SK-N-SH (cell line): ENCODE results near the gene DSCAML1. TPM values are rescaled to one million over a fixed set of nuclear protein-coding genes. Genes with fewer than 3 reads are reported as not detected.

Experiments used
- CTCF ChIA-PET: fragments of 300-600, 350-600 bp; formaldehyde crosslinking; extraction: SDS; loops from one replicate; lab custom pipeline; 2021; lab: Yijun Ruan, JAX
- POLR2A ChIA-PET: fragments of 350-600 bp; sonication (Branson Sonifier 250); formaldehyde crosslinking; extraction: SDS; loops from one replicate; lab custom pipeline; 2020; ENCODE audit warnings: antibody characterized with exemption, inconsistent platforms; lab: Yijun Ruan, JAX
- DNase-seq: peaks from one replicate; pipeline ENCODE4 v3.0.0; 2012
- H2AFZ ChIP-seq: fragments of 200-600 bp; sonication (generic); 2 replicates; pipeline ENCODE4 v1.8.1; 2016; ENCODE audit warnings: antibody characterized with exemption, mild to moderate bottlenecking, low read depth
- H3F3A ChIP-seq: fragments of 200-600 bp; sonication (generic); replicated peaks from 2 replicates; pipeline ENCODE3; 2016; ENCODE audit warnings: antibody characterized with exemption, mild to moderate bottlenecking; ENCODE audit not compliant: insufficient read depth
- H3K27ac ChIP-seq, 2 experiments: fragments of 200-500 bp in 1 of 2; fragments of 200-600 bp in 1 of 2; sonication (Bioruptor generic) in 1 of 2; sonication (generic), shearing (Covaris generic) in 1 of 2; 2 replicates each; pipeline versions ENCODE4 v1.5.1 to v1.6.1; 2014 to 2016; ENCODE audit warnings: low read depth in 2 of 2, inconsistent platforms in 1 of 2, low read length in 1 of 2, mild to moderate bottlenecking in 1 of 2, mixed read lengths in 1 of 2
- H3K27me3 ChIP-seq: fragments of 200-600 bp; sonication (generic), shearing (Covaris generic); 2 replicates; pipeline ENCODE4 v1.6.1; 2016; ENCODE audit warnings: mixed run types; ENCODE audit not compliant: insufficient read depth
- H3K36me3 ChIP-seq, 2 experiments: fragments of 200-500 bp in 1 of 2; fragments of 200-600 bp in 1 of 2; sonication (Bioruptor generic) in 1 of 2; sonication (generic) in 1 of 2; replicated peaks in 1 of 2; 2 replicates each; pipeline versions ENCODE3 to v1.5.1; 2014 to 2016; ENCODE audit warnings: low read length in 1 of 2, mild to moderate bottlenecking in 1 of 2; ENCODE audit not compliant: insufficient read depth in 2 of 2, control insufficient read depth in 1 of 2
- H3K4me1 ChIP-seq, 2 experiments: fragments of 200-500 bp in 1 of 2; fragments of 200-600 bp in 1 of 2; sonication (Bioruptor generic) in 1 of 2; sonication (generic), shearing (Covaris generic) in 1 of 2; 2 replicates each; pipeline versions ENCODE4 v1.5.1 to v1.6.1; 2014 to 2016; ENCODE audit warnings: low read depth in 1 of 2, low read length in 1 of 2, mixed run types in 1 of 2; ENCODE audit not compliant: insufficient read depth in 2 of 2, control insufficient read depth in 1 of 2
- H3K4me2 ChIP-seq: fragments of 200-600 bp; sonication (generic), shearing (Covaris generic); 2 replicates; pipeline ENCODE4 v1.6.1; 2017; ENCODE audit warnings: mixed run types
- H3K4me3 ChIP-seq, 2 experiments: fragments of 200-500 bp in 1 of 2; fragments of 200-600 bp in 1 of 2; sonication (Bioruptor generic) in 1 of 2; sonication (generic), shearing (Covaris generic) in 1 of 2; 2 replicates each; pipeline versions ENCODE4 v1.5.1 to v1.8.1; 2014 to 2016; ENCODE audit warnings: low read depth in 2 of 2, inconsistent platforms in 1 of 2, low read length in 1 of 2, mild to moderate bottlenecking in 1 of 2, mixed read lengths in 1 of 2, moderate library complexity in 1 of 2
- H3K79me2 ChIP-seq: fragments of 200-600 bp; sonication (generic); 2 replicates; pipeline ENCODE4 v1.8.1; 2017; ENCODE audit warnings: mild to moderate bottlenecking; ENCODE audit not compliant: insufficient read depth
- H3K9ac ChIP-seq: fragments of 200-600 bp; sonication (generic); 2 replicates; pipeline ENCODE4 v1.6.1; 2017; ENCODE audit warnings: mixed run types
- H3K9me2 ChIP-seq: fragments of 200-600 bp; sonication (generic); 2 replicates; pipeline ENCODE4 v1.6.1; 2017; ENCODE audit warnings: mixed run types
- H3K9me3 ChIP-seq: fragments of 200-600 bp; sonication (generic); 2 replicates; pipeline ENCODE4 v1.6.1; 2017; ENCODE audit warnings: mixed run types, mild to moderate bottlenecking, moderate library complexity
- H4K20me1 ChIP-seq: fragments of 200-600 bp; sonication (generic); 2 replicates; pipeline ENCODE4 v1.6.1; 2017; ENCODE audit warnings: mild to moderate bottlenecking, mixed run types; ENCODE audit not compliant: insufficient read depth
- EZH2phosphoT487 ChIP-seq: fragments of 200-600 bp; sonication (generic); IDR thresholded peaks from 2 replicates; pipeline ENCODE4 v1.6.1; 2017; ENCODE audit warnings: low read depth, mixed run types, mild to moderate bottlenecking, antibody characterized with exemption, moderate library complexity, borderline replicate concordance
- FOSL2 ChIP-seq: IDR thresholded peaks from 2 replicates; pipeline ENCODE4 v1.4.0; 2012; ENCODE audit warnings: low read depth, mild to moderate bottlenecking, moderate library complexity, borderline replicate concordance
- FOXJ3 ChIP-seq: sonication (generic); formaldehyde crosslinking; IDR thresholded peaks from 2 replicates; pipeline ENCODE4 v1.5.1; 2020; ENCODE audit warnings: mild to moderate bottlenecking, missing genetic modification reagents
- GABPA ChIP-seq: IDR thresholded peaks from 2 replicates; pipeline ENCODE4 v1.4.0; 2012; ENCODE audit warnings: low read depth, mild to moderate bottlenecking
- MEF2A ChIP-seq: IDR thresholded peaks from 2 replicates; pipeline ENCODE4 v1.4.0; 2012; ENCODE audit warnings: low read depth, borderline replicate concordance
- MXI1 ChIP-seq: IDR thresholded peaks from 2 replicates; pipeline ENCODE4 v1.6.1; 2012; ENCODE audit warnings: mild to moderate bottlenecking, low read depth, low read length, improper control_type of control experiment
- NRF1 ChIP-seq: IDR thresholded peaks from 2 replicates; pipeline ENCODE4 v1.6.1; 2012; ENCODE audit warnings: low read depth, mild to moderate bottlenecking, low read length
- POLR2AphosphoS5 ChIP-seq: IDR thresholded peaks from 2 replicates; pipeline ENCODE4 v1.6.1; 2012; ENCODE audit warnings: low read depth, low read length
- RCOR1 ChIP-seq: fragments of 150-350 bp; IDR thresholded peaks from 2 replicates; pipeline ENCODE4 v1.6.1; 2017; ENCODE audit warnings: antibody characterized with exemption, low read length
- RFX5 ChIP-seq: IDR thresholded peaks from 2 replicates; pipeline ENCODE4 v1.6.1; 2012; ENCODE audit warnings: mild to moderate bottlenecking, improper control_type of control experiment, low read length
- TAF1 ChIP-seq: IDR thresholded peaks from 2 replicates; pipeline ENCODE4 v1.6.1; 2012; ENCODE audit warnings: low read depth, mild to moderate bottlenecking, low read length, moderate library complexity, borderline replicate concordance
- WGBS: methylation state at CpG from one replicate; pipeline ENCODE4 v1.1.6; 2017; ENCODE audit warnings: low lambda C conversion rate; 5-methylcytosine and 5-hydroxymethylcytosine counted together
- polyA plus RNA-seq, 3 experiments: library from polyadenylated mRNA; depleted of rRNA; stranded (reverse); fragments of >200 nt; gene quantifications; 2 replicates each; pipeline ENCODE4 v1.2.3, GENCODE V29; 2012
- TF ChIP-seq, protein P1 (sequence below): IDR thresholded peaks from 2 replicates; pipeline ENCODE4 v1.4.0; 2012; ENCODE audit warnings: low read depth
- TF ChIP-seq, protein P2 (sequence below): IDR thresholded peaks from 2 replicates; pipeline ENCODE4; 2012
- TF ChIP-seq, protein P3 (sequence below): IDR thresholded peaks from 2 replicates; pipeline ENCODE4 v1.4.0; 2012; ENCODE audit warnings: low read depth, borderline replicate concordance
- TF ChIP-seq, protein P4 (sequence below): fragments of 150-350 bp; IDR thresholded peaks from 2 replicates; pipeline ENCODE4 v1.6.1; 2016; ENCODE audit warnings: mild to moderate bottlenecking, low read depth, low read length

DSCAML1 gene
- polyA plus RNA-seq, 1 of the 3 experiments (the other 2 are of a cell fraction), result not detected

DNA sequence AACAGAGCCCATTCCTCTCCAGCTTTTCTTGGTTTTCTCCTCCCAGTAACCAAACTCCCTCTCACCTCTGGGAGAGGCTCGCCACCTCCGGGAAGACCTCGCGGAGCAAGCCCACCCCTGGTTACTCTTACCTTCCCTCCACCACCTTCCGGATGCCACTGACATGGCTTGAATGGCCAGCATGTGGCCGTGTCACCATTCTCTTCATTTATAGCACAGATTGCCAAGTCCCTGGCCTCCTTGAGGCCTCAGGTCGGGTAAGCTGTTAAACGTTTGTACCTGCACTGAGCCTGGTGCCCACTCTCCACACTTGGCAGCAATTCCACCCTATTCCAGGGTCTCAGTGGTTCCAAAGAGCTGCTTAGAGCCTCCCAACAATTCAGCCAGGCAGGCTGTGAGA lies 35.5 kb upstream of the DSCAML1 start (continued):
- TF ChIP-seq RFX5, result no peak
- no peak for TF ChIP-seq POLR2AphosphoS5
- TF ChIP-seq TAF1, result no peak
- TF ChIP-seq NRF1, result no peak

GRCh38 chr11:117831661-117832415 lies 34.8 kb upstream of the DSCAML1 start:
- Histone ChIP-seq H3K27ac (no peak overlapping the region), H3K79me2 (no peaks in the 10 kb centered on the region), H3K27me3 (peaks cover 13% of the 10 kb centered on the region; the same call in 1 of the 2 replicates), H3K9ac (no peak overlapping the region), H3K4me2 (no peak overlapping the region), H3K4me1 (peaks cover 0 to 6% of the 10 kb centered on the region in 2 experiments; a peak in 2 of 4 replicates), H3K36me3 (no peaks in the 10 kb centered on the region), H3K4me3 (no peak overlapping the region), H2AFZ (no peak overlapping the region), H3F3A (no peaks in the 10 kb centered on the region), H3K9me2 (no peaks in the 10 kb centered on the region), H4K20me1 (no peaks in the 10 kb centered on the region), H3K9me3 (no peaks in the 10 kb centered on the region)
- WGBS, result 63% methylated on average over 6 of the region's 7 CpGs
- POLR2A ChIA-PET, result no interaction called here
- no peak for TF ChIP-seq NRF1
- DNase-seq, result no peak
- CTCF ChIA-PET, result interaction anchor here (1.1 to 25.9 kb wide), 7 partner anchors 9 to 221 kb away, joined by 4 to 481 read pairs (median 9); no protein-coding TSS in a partner anchor

DNA sequence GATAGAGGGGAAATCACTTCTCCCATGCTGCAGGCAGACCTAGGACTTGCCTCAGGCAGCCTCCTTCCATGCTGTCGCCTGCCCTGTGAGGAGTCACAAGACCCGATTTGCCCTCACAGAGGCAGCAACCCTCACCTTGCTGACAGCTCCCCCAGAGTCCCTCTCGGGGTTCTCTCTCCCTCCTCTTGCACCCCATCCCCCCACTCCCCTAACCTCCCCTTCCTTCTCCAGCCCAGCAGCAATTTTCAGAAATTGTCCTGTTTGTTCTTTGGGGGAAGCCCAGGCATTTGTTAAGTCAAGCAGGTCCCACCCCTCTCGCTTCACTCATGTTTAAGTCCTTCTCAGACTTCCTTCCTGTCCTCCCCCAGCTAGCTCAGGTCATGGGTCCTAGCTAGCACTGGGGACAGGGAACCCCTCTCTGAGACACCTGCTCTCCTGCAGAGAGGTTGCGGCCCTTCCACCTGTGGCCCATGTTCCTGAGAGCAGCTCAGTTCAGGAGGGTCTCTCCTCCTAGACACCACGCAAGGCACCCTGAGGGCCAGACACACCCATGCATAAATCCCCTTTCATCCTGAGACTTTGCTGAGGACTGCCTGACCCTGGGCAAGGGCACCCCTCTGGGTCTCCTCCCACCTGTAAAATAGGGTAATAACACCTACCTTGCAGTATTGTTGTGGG lies 33.8 kb upstream of the DSCAML1 start:
- CTCF ChIA-PET, result interaction anchor here (1.4 to 25.9 kb wide), 5 partner anchors 13 to 222 kb away, joined by 4 to 481 read pairs (median 35); no protein-coding TSS in a partner anchor

More for the DNA sequence above, 33.8 kb upstream of the DSCAML1 start:
- WGBS, result 69% methylated on average over 5 of the region's 6 CpGs
- Histone ChIP-seq H3K79me2 (no peaks in the 10 kb centered on the region), H3K9ac (no peak overlapping the region), H3K4me1 (peaks cover 0 to 6% of the 10 kb centered on the region in 2 experiments; a peak in 2 of 4 replicates), H3K9me2 (no peaks in the 10 kb centered on the region), H3F3A (no peaks in the 10 kb centered on the region), H3K27me3 (peaks cover 9% of the 10 kb centered on the region; the same call in 1 of the 2 replicates), H4K20me1 (no peaks in the 10 kb centered on the region), H3K27ac (no peak overlapping the region), H3K36me3 (no peaks in the 10 kb centered on the region), H3K4me2 (no peak overlapping the region), H3K4me3 (no peak overlapping the region), H3K9me3 (no peaks in the 10 kb centered on the region), H2AFZ (no peak overlapping the region)
- no peak for TF ChIP-seq NRF1
- no peak for TF ChIP-seq MXI1
- TF ChIP-seq RCOR1, result no peak
- TF ChIP-seq FOXJ3, result no peak
- no peak for TF ChIP-seq EZH2phosphoT487
- no peak for TF ChIP-seq RFX5
- TF ChIP-seq, protein P1, sequence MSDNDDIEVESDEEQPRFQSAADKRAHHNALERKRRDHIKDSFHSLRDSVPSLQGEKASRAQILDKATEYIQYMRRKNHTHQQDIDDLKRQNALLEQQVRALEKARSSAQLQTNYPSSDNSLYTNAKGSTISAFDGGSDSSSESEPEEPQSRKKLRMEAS, result no peak
- TF ChIP-seq, protein P2, sequence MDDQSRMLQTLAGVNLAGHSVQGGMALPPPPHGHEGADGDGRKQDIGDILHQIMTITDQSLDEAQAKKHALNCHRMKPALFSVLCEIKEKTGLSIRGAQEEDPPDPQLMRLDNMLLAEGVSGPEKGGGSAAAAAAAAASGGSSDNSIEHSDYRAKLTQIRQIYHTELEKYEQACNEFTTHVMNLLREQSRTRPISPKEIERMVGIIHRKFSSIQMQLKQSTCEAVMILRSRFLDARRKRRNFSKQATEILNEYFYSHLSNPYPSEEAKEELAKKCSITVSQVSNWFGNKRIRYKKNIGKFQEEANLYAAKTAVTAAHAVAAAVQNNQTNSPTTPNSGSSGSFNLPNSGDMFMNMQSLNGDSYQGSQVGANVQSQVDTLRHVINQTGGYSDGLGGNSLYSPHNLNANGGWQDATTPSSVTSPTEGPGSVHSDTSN, result no peak
- TF ChIP-seq GABPA, result no peak
- TF ChIP-seq, protein P3, sequence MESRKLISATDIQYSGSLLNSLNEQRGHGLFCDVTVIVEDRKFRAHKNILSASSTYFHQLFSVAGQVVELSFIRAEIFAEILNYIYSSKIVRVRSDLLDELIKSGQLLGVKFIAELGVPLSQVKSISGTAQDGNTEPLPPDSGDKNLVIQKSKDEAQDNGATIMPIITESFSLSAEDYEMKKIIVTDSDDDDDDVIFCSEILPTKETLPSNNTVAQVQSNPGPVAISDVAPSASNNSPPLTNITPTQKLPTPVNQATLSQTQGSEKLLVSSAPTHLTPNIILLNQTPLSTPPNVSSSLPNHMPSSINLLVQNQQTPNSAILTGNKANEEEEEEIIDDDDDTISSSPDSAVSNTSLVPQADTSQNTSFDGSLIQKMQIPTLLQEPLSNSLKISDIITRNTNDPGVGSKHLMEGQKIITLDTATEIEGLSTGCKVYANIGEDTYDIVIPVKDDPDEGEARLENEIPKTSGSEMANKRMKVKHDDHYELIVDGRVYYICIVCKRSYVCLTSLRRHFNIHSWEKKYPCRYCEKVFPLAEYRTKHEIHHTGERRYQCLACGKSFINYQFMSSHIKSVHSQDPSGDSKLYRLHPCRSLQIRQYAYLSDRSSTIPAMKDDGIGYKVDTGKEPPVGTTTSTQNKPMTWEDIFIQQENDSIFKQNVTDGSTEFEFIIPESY, result no peak
- no peak for TF ChIP-seq FOSL2
- TF ChIP-seq MEF2A, result no peak
- TF ChIP-seq, protein P4, sequence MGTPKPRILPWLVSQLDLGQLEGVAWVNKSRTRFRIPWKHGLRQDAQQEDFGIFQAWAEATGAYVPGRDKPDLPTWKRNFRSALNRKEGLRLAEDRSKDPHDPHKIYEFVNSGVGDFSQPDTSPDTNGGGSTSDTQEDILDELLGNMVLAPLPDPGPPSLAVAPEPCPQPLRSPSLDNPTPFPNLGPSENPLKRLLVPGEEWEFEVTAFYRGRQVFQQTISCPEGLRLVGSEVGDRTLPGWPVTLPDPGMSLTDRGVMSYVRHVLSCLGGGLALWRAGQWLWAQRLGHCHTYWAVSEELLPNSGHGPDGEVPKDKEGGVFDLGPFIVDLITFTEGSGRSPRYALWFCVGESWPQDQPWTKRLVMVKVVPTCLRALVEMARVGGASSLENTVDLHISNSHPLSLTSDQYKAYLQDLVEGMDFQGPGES, result no peak
- DNase-seq, result no peak
- POLR2A ChIA-PET, result no interaction called here
